Esophagus squamous epithelium (tissue), 4 donors: ENCODE data around the gene CD22.

Source experiments
- CTCF ChIP-seq, 6 experiments: fragments of 450-650 bp in 4 of 6; fragments of 200-600 bp in 2 of 6; sonication (generic) in 2 of 6; IDR thresholded peaks; one replicate each; pipeline ENCODE4 v1.5.1; 2016 to 2019; ENCODE audit warnings: antibody characterized with exemption in 6 of 6, mild to moderate bottlenecking in 4 of 6, moderate library complexity in 4 of 6
- POLR2A ChIP-seq, 4 donors: fragments of 450-650 bp; IDR thresholded peaks; one replicate each; pipeline ENCODE4 v1.6.1; 2017; ENCODE audit warnings: antibody characterized with exemption in 4 of 4, mild to moderate bottlenecking in 4 of 4, moderate library complexity in 3 of 4

GRCh38 chr19:35281303-35281702 is 47.7 kb upstream of the CD22 start:
- TF ChIP-seq CTCF (IDR thresholded peaks at IDR 0.05) (no peak), POLR2A (IDR thresholded peaks at IDR 0.05) (no peak)
